ENCODE measurements around the gene CORO7. TPM values are rescaled to one million over a fixed set of nuclear protein-coding genes. Genes with fewer than 3 reads are reported as not detected.
A peak's percentile ranks its signal among the peaks of the same experiment; 100 is the strongest.

Gene CORO7
- total and polyA plus RNA-seq, 9 of the 15 experiments (the other 6 are each of a cell fraction or from before 2014, with no cell fraction given): 0.45 to 77.2 (median 18.7) TPM

GRCh38 chr16:4412159-4412558 is 4.2 kb downstream of the CORO7 start:
- no peak overlapping the region for H2AFZ ChIP-seq (ENCODE audit: low read depth, low read length)
- H3K4me3 ChIP-seq: no peak overlapping the region
- 95% methylated on average over 8 of the region's 8 CpGs for WGBS (ENCODE audit: insufficient coverage, low coverage, missing lambda C conversion rate)
- CTCF ChIA-PET (ENCODE audit: low intra/inter-chr PET ratio): no interaction called here
- no peaks in the 10 kb centered on the region for H3K27me3 ChIP-seq (ENCODE audit: control insufficient read depth in 2 of 2, insufficient read depth in 2 of 2, low read length in 2 of 2)
- H3K4me1 ChIP-seq (replicated peaks in 1 of 2; ENCODE audit: control insufficient read depth in 2 of 2, insufficient read depth in 2 of 2, low read length in 2 of 2): peaks cover 17 to 37% of the 10 kb centered on the region in 2 experiments; a peak in 4 of 5 replicates
- no peak overlapping the region for H3K4me2 ChIP-seq (ENCODE audit: insufficient read depth, low read length)
- FAIRE-seq (no peak), ATAC-seq (no peak), DNase-seq (ENCODE audit: extremely low read depth in 1 of 4, low spot score in 3 of 4) (no peak)
- H4K20me1 ChIP-seq (replicated peaks; ENCODE audit: control insufficient read depth, insufficient read depth, low read length): peaks cover 36% of the 10 kb centered on the region
- no peaks in the 10 kb centered on the region for H3K9me3 ChIP-seq (replicated peaks; ENCODE audit: control insufficient read depth, insufficient read depth, low read depth, low read length)
- H3K36me3 ChIP-seq (ENCODE audit: control insufficient read depth, insufficient read depth, low read length): peaks cover 68% of the 10 kb centered on the region; the same call in 2 of the 3 replicates
- H3K79me2 ChIP-seq (ENCODE audit: control insufficient read depth, insufficient read depth, low read length): peaks cover 41% of the 10 kb centered on the region
- H3K9me1 ChIP-seq (ENCODE audit: control insufficient read depth, insufficient read depth, low read length): no peaks in the 10 kb centered on the region
- no TSS peak for BruUV-seq (replicated peaks)
- no peak overlapping the region for H3K27ac ChIP-seq (ENCODE audit: extremely low read depth, low read depth, low read length)
- POLR2A ChIA-PET: interaction anchor here (1.4 kb wide), 1 partner anchor 9 kb away, joined by 6 read pairs; no protein-coding TSS in a partner anchor
- H3K9ac ChIP-seq (ENCODE audit: insufficient read depth in 1 of 2, low read depth in 2 of 2, low read length in 2 of 2): peak overlapping the region in 1 of 2 experiments; percentile 70; a peak in 2 of 4 replicates
- in situ Hi-C loops (cut with MboI): no loop called here
- TF ChIP-seq RBFOX2 (IDR thresholded peaks at IDR 0.05; ENCODE audit: low read depth, low read length) (0 out of 2 replicates have a peak, but pooled peaks have one; percentile 17), PHB (CRISPR knock-in tag; IDR thresholded peaks at IDR 0.05) (no peak)
- intact Hi-C loops (cut with micrococcal nuclease): loop anchor here (10.0 kb wide), 1 partner anchor 543 kb away; the partner anchor contains the start of gene SEC14L5

- Histone ChIP-seq H3K27ac (ENCODE audit: extremely low read depth, low read depth, low read length) (no peak overlapping the region), H4K20me1 (replicated peaks; ENCODE audit: control insufficient read depth, insufficient read depth, low read length) (peaks cover 36% of the 10 kb centered on the region), H3K79me2 (ENCODE audit: control insufficient read depth, insufficient read depth, low read length) (peaks cover 41% of the 10 kb centered on the region), H3K27me3 (ENCODE audit: control insufficient read depth in 2 of 2, insufficient read depth in 2 of 2, low read length in 2 of 2) (no peaks in the 10 kb centered on the region), H3K4me1 (replicated peaks in 1 of 2; ENCODE audit: control insufficient read depth in 2 of 2, insufficient read depth in 2 of 2, low read length in 2 of 2) (peaks cover 13 to 33% of the 10 kb centered on the region in 2 experiments; a peak in 4 of 5 replicates), H3K36me3 (ENCODE audit: control insufficient read depth, insufficient read depth, low read length) (peaks cover 70% of the 10 kb centered on the region; the same call in 2 of the 3 replicates), H2AFZ (ENCODE audit: low read depth, low read length) (no peak overlapping the region), H3K9me1 (ENCODE audit: control insufficient read depth, insufficient read depth, low read length) (no peaks in the 10 kb centered on the region), H3K4me2 (ENCODE audit: insufficient read depth, low read length) (no peak overlapping the region), H3K4me3 (no peak overlapping the region), H3K9me3 (replicated peaks; ENCODE audit: control insufficient read depth, insufficient read depth, low read depth, low read length) (no peaks in the 10 kb centered on the region), H3K9ac (ENCODE audit: insufficient read depth in 1 of 2, low read depth in 2 of 2, low read length in 2 of 2) (peak overlapping the region in 1 of 2 experiments; percentile 70; a peak in 2 of 4 replicates)
- no TSS peak for BruUV-seq (replicated peaks)
- FAIRE-seq: no peak
- in situ Hi-C loops (cut with MboI) (no loop called here), intact Hi-C loops (cut with micrococcal nuclease) (loop anchor here (10.0 kb wide), 1 partner anchor 543 kb away; the partner anchor contains the start of gene SEC14L5)
- TF ChIP-seq ZNF76 (CRISPR knock-in tag; IDR thresholded peaks at IDR 0.05; ENCODE audit: borderline replicate concordance): no peak
- TF ChIP-seq ELK1 (CRISPR knock-in tag; IDR thresholded peaks at IDR 0.05): no peak
- no peak for TF ChIP-seq FOXJ3 (CRISPR knock-in tag; IDR thresholded peaks at IDR 0.05)
- no peak for TF ChIP-seq PTTG1 (tag; IDR thresholded peaks at IDR 0.05; ENCODE audit: low read depth)
- TF ChIP-seq HIVEP1 (CRISPR knock-in tag; IDR thresholded peaks at IDR 0.05): no peak
- no peak for TF ChIP-seq ZKSCAN8 (CRISPR knock-in tag; IDR thresholded peaks at IDR 0.05)
- no peak for TF ChIP-seq SAP30 (IDR thresholded peaks at IDR 0.05; ENCODE audit: borderline replicate concordance, insufficient read depth, low read depth, low read length, poor library complexity, severe bottlenecking)
- TF ChIP-seq HMBOX1 (IDR thresholded peaks at IDR 0.05): no peak
- TF ChIP-seq TOE1 (IDR thresholded peaks at IDR 0.05; ENCODE audit: borderline replicate concordance): no peak
- TF ChIP-seq TOE1 (CRISPR knock-in tag; IDR thresholded peaks at IDR 0.05; ENCODE audit: borderline replicate concordance, low read depth): no peak
- no peak for DNase-seq (ENCODE audit: extremely low read depth in 1 of 4, low spot score in 3 of 4)
- 91% methylated on average over 14 of the region's 16 CpGs for WGBS (ENCODE audit: insufficient coverage, low coverage, missing lambda C conversion rate)
- ChIA-PET CTCF (ENCODE audit: low intra/inter-chr PET ratio) (no interaction called here), POLR2A (interaction anchor here (1.4 kb wide), 1 partner anchor 9 kb away, joined by 6 read pairs; no protein-coding TSS in a partner anchor)
- ATAC-seq: no peak
These were observed 4.7 kb downstream of the CORO7 start for GRCh38 chr16:4411684-4412083.

Measured in K562 (cell line).